PC-9 (cell line): Measurements from ENCODE around the gene TMEM258.

ENCODE experiments used
- CTCF ChIP-seq: fragments of 200-600 bp; sonication (generic); conservative IDR thresholded peaks from 2 replicates; pipeline ENCODE4 v1.6.1; 2017; ENCODE audit warnings: mixed run types, antibody characterized with exemption, mild to moderate bottlenecking, moderate library complexity
- EZH2 ChIP-seq: fragments of 200-600 bp; sonication (generic); IDR thresholded peaks from 2 replicates; pipeline ENCODE4 v1.8.0; 2017; ENCODE audit warnings: antibody characterized with exemption, low read depth

GRCh38 chr11:61761440-61762222, 30.8 kb downstream of the TMEM258 start:
- TF ChIP-seq EZH2 (no peak), CTCF (no peak)
